ENCODE measurements around the gene SRD5A3.

DNA sequence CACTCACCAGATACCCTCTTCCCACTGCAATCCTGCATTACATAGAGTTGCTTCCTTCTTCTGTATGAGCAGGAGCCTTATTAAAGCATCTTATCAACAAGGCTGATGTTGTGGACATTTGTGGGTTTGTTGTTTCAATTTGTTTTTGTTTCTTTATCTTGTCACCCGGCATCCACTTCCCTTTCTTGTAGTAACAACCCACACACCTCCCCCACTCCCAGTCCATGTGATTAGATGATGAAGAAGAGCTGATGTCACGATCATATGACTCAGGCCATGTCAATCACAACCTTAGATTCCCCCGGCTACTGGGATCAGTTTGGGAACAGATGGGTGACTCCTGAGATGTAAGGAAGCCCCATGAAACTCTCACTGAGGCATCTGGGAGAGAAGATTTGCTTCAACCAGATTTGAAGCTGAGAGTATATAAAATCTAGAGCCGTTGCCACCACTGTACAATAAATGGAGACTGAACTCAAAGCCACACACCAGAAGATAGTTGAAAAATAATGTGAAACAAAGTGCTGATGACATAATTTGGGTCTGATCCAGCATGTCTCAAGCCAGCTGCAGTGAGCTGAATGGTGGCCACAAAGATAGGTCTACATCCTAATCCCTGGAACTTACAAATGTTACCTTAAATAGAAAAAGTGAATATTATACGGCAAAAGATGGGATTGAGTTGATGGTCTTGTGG is 34.1 kb upstream of the SRD5A3 start:
- no peak for TF ChIP-seq EP300 (conservative IDR thresholded peaks at IDR 0.05; ENCODE audit: poor library complexity, severe bottlenecking)
- TF ChIP-seq, protein P1, sequence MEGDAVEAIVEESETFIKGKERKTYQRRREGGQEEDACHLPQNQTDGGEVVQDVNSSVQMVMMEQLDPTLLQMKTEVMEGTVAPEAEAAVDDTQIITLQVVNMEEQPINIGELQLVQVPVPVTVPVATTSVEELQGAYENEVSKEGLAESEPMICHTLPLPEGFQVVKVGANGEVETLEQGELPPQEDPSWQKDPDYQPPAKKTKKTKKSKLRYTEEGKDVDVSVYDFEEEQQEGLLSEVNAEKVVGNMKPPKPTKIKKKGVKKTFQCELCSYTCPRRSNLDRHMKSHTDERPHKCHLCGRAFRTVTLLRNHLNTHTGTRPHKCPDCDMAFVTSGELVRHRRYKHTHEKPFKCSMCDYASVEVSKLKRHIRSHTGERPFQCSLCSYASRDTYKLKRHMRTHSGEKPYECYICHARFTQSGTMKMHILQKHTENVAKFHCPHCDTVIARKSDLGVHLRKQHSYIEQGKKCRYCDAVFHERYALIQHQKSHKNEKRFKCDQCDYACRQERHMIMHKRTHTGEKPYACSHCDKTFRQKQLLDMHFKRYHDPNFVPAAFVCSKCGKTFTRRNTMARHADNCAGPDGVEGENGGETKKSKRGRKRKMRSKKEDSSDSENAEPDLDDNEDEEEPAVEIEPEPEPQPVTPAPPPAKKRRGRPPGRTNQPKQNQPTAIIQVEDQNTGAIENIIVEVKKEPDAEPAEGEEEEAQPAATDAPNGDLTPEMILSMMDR (IDR thresholded peaks at IDR 0.05; ENCODE audit: poor library complexity, severe bottlenecking): no peak
- TF ChIP-seq TAF1 (IDR thresholded peaks at IDR 0.05; ENCODE audit: low read depth): no peak
- TF ChIP-seq RAD21 (conservative IDR thresholded peaks at IDR 0.05): no peak
- TF ChIP-seq POLR2AphosphoS5 (IDR thresholded peaks at IDR 0.05): no peak
- no peak for TF ChIP-seq EZH2 (IDR thresholded peaks at IDR 0.05; ENCODE audit: borderline replicate concordance, insufficient read depth, low read length, poor library complexity, severe bottlenecking)
